H1 (cell line): Measurements from ENCODE around the gene P4HA1. TPM values are rescaled to one million over a fixed set of nuclear protein-coding genes. Genes with fewer than 3 reads are reported as not detected.

Source experiments
- CTCF ChIA-PET: fragments of 300-600 bp; sonication (Branson Sonifier 250); formaldehyde crosslinking; loops from one replicate; lab custom pipeline; 2021; ENCODE audit not compliant: partially characterized antibody; lab: Charles Lee
- POLR2A ChIA-PET: fragments of 300-600 bp; sonication (Branson Sonifier 250); formaldehyde crosslinking; loops from one replicate; lab custom pipeline; 2021; ENCODE audit warnings: inconsistent platforms; ENCODE audit not compliant: partially characterized antibody; lab: Charles Lee
- DNase-seq, 2 experiments: peaks; one replicate each; pipeline versions ENCODE4 v3.0.0 to v3.0.0-alpha.2; 2010 to 2022; ENCODE audit warnings: low spot score in 2 of 2, low read depth in 1 of 2, mixed read lengths in 1 of 2
- FAIRE-seq: peaks from 2 replicates; lab custom pipeline; 2011; peaks lifted over from hg19 to GRCh38; lab: Jason Lieb, UNC
- H2AFZ ChIP-seq: 2 replicates; pipeline ENCODE4 v1.8.1; 2012; ENCODE audit warnings: low read length, inconsistent platforms
- H2AK5ac ChIP-seq: 2 replicates; pipeline ENCODE4 v1.6.1; 2013; ENCODE audit warnings: low read depth, low read length
- H2BK120ac ChIP-seq: replicated peaks from 2 replicates; pipeline ENCODE3; 2013; ENCODE audit warnings: low read depth, low read length, inconsistent platforms
- H2BK12ac ChIP-seq: 2 replicates; pipeline ENCODE4 v1.6.1; 2013; ENCODE audit warnings: low read depth, low read length
- H2BK15ac ChIP-seq: 2 replicates; pipeline ENCODE4 v1.6.1; 2013; ENCODE audit warnings: low read length
- H2BK20ac ChIP-seq: 2 replicates; pipeline ENCODE4 v1.6.1; 2013; ENCODE audit warnings: low read length
- H2BK5ac ChIP-seq: 2 replicates; pipeline ENCODE4 v1.6.1; 2013; ENCODE audit warnings: low read depth, low read length
- H3K14ac ChIP-seq: 2 replicates; pipeline ENCODE4 v1.6.1; 2013; ENCODE audit warnings: inconsistent platforms; ENCODE audit not compliant: insufficient read length
- H3K18ac ChIP-seq: 2 replicates; pipeline ENCODE4 v1.6.1; 2013; ENCODE audit warnings: low read length; ENCODE audit errors: extremely low read depth
- H3K23ac ChIP-seq: 2 replicates; pipeline ENCODE4 v1.6.1; 2013; ENCODE audit warnings: inconsistent platforms; ENCODE audit not compliant: insufficient read length
- H3K23me2 ChIP-seq: 2 replicates; pipeline ENCODE4 v1.6.1; 2013; ENCODE audit warnings: low read depth, low read length
- H3K27ac ChIP-seq: 2 replicates; pipeline ENCODE4 v1.6.1; 2011; ENCODE audit warnings: low read depth, low read length, inconsistent platforms
- H3K27me3 ChIP-seq, 4 experiments: replicated peaks in 1 of 4; 1 replicate in 1 of 4; 2 replicates in 3 of 4; pipeline versions ENCODE4 v1.6.1 to v1.8.1; 2011 to 2013; ENCODE audit warnings: low read length in 3 of 4, mild to moderate bottlenecking in 3 of 4, inconsistent platforms in 2 of 4, mixed read lengths in 2 of 4, moderate library complexity in 1 of 4; ENCODE audit not compliant: control insufficient read depth in 3 of 4, insufficient read depth in 3 of 4; ENCODE audit errors: extremely low read depth in 1 of 4
- H3K36me3 ChIP-seq, 4 experiments: 2 replicates each; pipeline versions ENCODE4 v1.6.1 to v1.8.1; 2011 to 2013; ENCODE audit warnings: mild to moderate bottlenecking in 4 of 4, low read length in 3 of 4, moderate library complexity in 2 of 4, control low read depth in 1 of 4, inconsistent platforms in 1 of 4; ENCODE audit not compliant: insufficient read depth in 4 of 4, control insufficient read depth in 2 of 4
- H3K4ac ChIP-seq: replicated peaks from 2 replicates; pipeline ENCODE3; 2013; ENCODE audit warnings: low read length, low read depth, mixed read lengths, inconsistent platforms; ENCODE audit not compliant: insufficient read length
- H3K4me1 ChIP-seq, 4 experiments: replicated peaks in 1 of 4; 1 replicate in 1 of 4; 2 replicates in 3 of 4; pipeline versions ENCODE4 v1.6.1 to v1.8.1; 2011 to 2013; ENCODE audit warnings: low read length in 3 of 4, inconsistent platforms in 2 of 4, mixed read lengths in 1 of 4; ENCODE audit not compliant: insufficient read depth in 4 of 4, control insufficient read depth in 3 of 4
- H3K4me2 ChIP-seq, 2 experiments: 2 replicates each; pipeline versions ENCODE4 v1.6.1 to v1.8.1; 2011 to 2013; ENCODE audit warnings: low read depth in 2 of 2, low read length in 2 of 2, control low read depth in 1 of 2, inconsistent platforms in 1 of 2, mild to moderate bottlenecking in 1 of 2; ENCODE audit not compliant: insufficient read depth in 1 of 2
- H3K4me3 ChIP-seq, 4 experiments: fragments of 200-600, 300-600 bp in 1 of 4; sonication (generic), shearing (Covaris generic), sonication (Bioruptor Twin) in 1 of 4; 2 replicates each; pipeline versions ENCODE4 v1.5.1 to v1.8.1; 2011 to 2016; ENCODE audit warnings: low read length in 4 of 4, low read depth in 3 of 4, control low read depth in 2 of 4, inconsistent platforms in 2 of 4, mild to moderate bottlenecking in 2 of 4, mixed read lengths in 1 of 4, moderate library complexity in 1 of 4; ENCODE audit not compliant: insufficient read depth in 2 of 4; ENCODE audit errors: extremely low read depth in 1 of 4
- H3K56ac ChIP-seq: replicated peaks from 2 replicates; pipeline ENCODE3; 2013; ENCODE audit warnings: low read depth, mild to moderate bottlenecking, mixed read lengths, low read length, inconsistent platforms; ENCODE audit not compliant: insufficient read length
- H3K79me1 ChIP-seq: 2 replicates; pipeline ENCODE4 v1.6.1; 2013; ENCODE audit warnings: low read depth, low read length, control low read depth
- H3K79me2 ChIP-seq, 2 experiments: 2 replicates each; pipeline versions ENCODE4 v1.6.1 to v1.8.1; 2012 to 2013; ENCODE audit warnings: low read length in 2 of 2, mild to moderate bottlenecking in 2 of 2, inconsistent platforms in 1 of 2; ENCODE audit not compliant: insufficient read depth in 2 of 2, control insufficient read depth in 1 of 2
- H3K9ac ChIP-seq, 4 experiments: replicated peaks in 1 of 4; 1 replicate in 1 of 4; 2 replicates in 3 of 4; pipeline versions ENCODE4 v1.6.1 to v1.8.1; 2011 to 2013; ENCODE audit warnings: low read depth in 3 of 4, low read length in 3 of 4, control low read depth in 2 of 4, mild to moderate bottlenecking in 2 of 4, moderate library complexity in 2 of 4, inconsistent platforms in 1 of 4; ENCODE audit errors: extremely low read depth in 1 of 4
- H3K9me3 ChIP-seq, 2 experiments: 2 replicates each; pipeline versions ENCODE4 v1.6.1 to v1.8.1; 2012 to 2013; ENCODE audit warnings: mild to moderate bottlenecking in 2 of 2, moderate library complexity in 2 of 2, control low read depth in 1 of 2, inconsistent platforms in 1 of 2, low read depth in 1 of 2, low read length in 1 of 2, mixed read lengths in 1 of 2; ENCODE audit not compliant: insufficient read depth in 2 of 2
- H4K20me1 ChIP-seq, 2 experiments: replicated peaks in 1 of 2; 2 replicates each; pipeline versions ENCODE3 to v1.8.1; 2011 to 2013; ENCODE audit warnings: inconsistent platforms in 2 of 2, low read length in 2 of 2, mild to moderate bottlenecking in 1 of 2; ENCODE audit not compliant: insufficient read depth in 2 of 2, control insufficient read depth in 1 of 2
- H4K5ac ChIP-seq: 2 replicates; pipeline ENCODE4 v1.6.1; 2013; ENCODE audit warnings: low read length, low read depth, mixed read lengths, inconsistent platforms; ENCODE audit not compliant: insufficient read length
- H4K8ac ChIP-seq: 2 replicates; pipeline ENCODE4 v1.8.0; 2013; ENCODE audit warnings: mild to moderate bottlenecking, moderate library complexity, low read length, inconsistent platforms; ENCODE audit not compliant: insufficient read depth; ENCODE audit errors: extremely low read depth
- H4K91ac ChIP-seq: replicated peaks from 2 replicates; pipeline ENCODE3; 2013; ENCODE audit warnings: low read length, mixed read lengths, inconsistent platforms; ENCODE audit not compliant: insufficient read length
- CEBPB ChIP-seq: IDR thresholded peaks from 2 replicates; pipeline ENCODE4 v1.6.1; 2012; ENCODE audit warnings: low read depth, low read length
- MAFK ChIP-seq: IDR thresholded peaks from 2 replicates; pipeline ENCODE4 v1.6.1; 2012; ENCODE audit warnings: low read depth, mild to moderate bottlenecking, improper control_type of control experiment, low read length
- NRF1 ChIP-seq: IDR thresholded peaks from 2 replicates; pipeline ENCODE4 v1.6.1; 2011; ENCODE audit warnings: mild to moderate bottlenecking, low read depth, low read length, improper control_type of control experiment
- SAP30 ChIP-seq: fragments of 300-600 bp; sonication (generic); IDR thresholded peaks from 2 replicates; pipeline ENCODE4 v1.7.1; 2012; ENCODE audit warnings: low read length, moderate library complexity, mild to moderate bottlenecking, inconsistent platforms; ENCODE audit not compliant: insufficient read depth, insufficient replicate concordance
- SIX5 ChIP-seq: IDR thresholded peaks from 2 replicates; pipeline ENCODE4 v1.6.1; 2011; ENCODE audit warnings: mild to moderate bottlenecking, low read depth, low read length
- SP2 ChIP-seq: IDR thresholded peaks from 2 replicates; pipeline ENCODE4 v1.6.1; 2012; ENCODE audit warnings: mild to moderate bottlenecking, low read length, inconsistent platforms
- SP4 ChIP-seq: IDR thresholded peaks from 2 replicates; pipeline ENCODE4 v1.6.1; 2012; ENCODE audit warnings: low read length, inconsistent platforms
- YY1 ChIP-seq: IDR thresholded peaks from 2 replicates; pipeline ENCODE4 v1.6.1; 2011; ENCODE audit warnings: low read depth, mild to moderate bottlenecking, low read length
- WGBS, 2 experiments: shearing (Covaris generic) in 1 of 2; methylation state at CpG; one replicate each; pipeline versions ENCODE4 v1.1.6 to v1.1.7; 2013 to 2015; ENCODE audit warnings: low lambda C conversion rate in 2 of 2, mixed read lengths in 2 of 2, inconsistent platforms in 1 of 2, low coverage in 1 of 2, missing lambda C conversion rate in 1 of 2; ENCODE audit not compliant: insufficient replicate concordance in 2 of 2, insufficient coverage in 1 of 2, insufficient read length in 1 of 2; ENCODE audit errors: extremely low coverage in 1 of 2, missing lambda C conversion rate in 1 of 2; 5-methylcytosine and 5-hydroxymethylcytosine counted together
- polyA plus RNA-seq, 7 experiments: library from polyadenylated mRNA; depleted of rRNA in 3 of 7; stranded (reverse) in 5 of 7; unstranded in 2 of 7; fragments of >200 nt in 5 of 7; fragments of 200-250 nt in 2 of 7; gene quantifications; 1 replicate in 5 of 7; 2 replicates in 1 of 7; 4 replicates in 1 of 7; pipeline versions ENCODE4 v1.2.1 to v1.2.3, GENCODE V29; 2011 to 2013; ENCODE audit warnings: missing spikeins in 2 of 7, mixed read lengths in 2 of 7
- total RNA-seq: library from RNA; stranded (reverse); fragmentation: NEBNext Ultra II Directional; extraction: Animal tissue kit (Norgen Biotek cat#: 25700); gene quantifications from 2 replicates; pipeline ENCODE4 v1.2.1, GENCODE V29; 2021

P4HA1 gene
- total and polyA plus RNA-seq, 2 of the 8 experiments (the other 6 are each of a cell fraction or from before 2014, with no cell fraction given) = 12.0 to 25.7 TPM

- H3K4ac ChIP-seq = no peak overlapping the region
- no peak overlapping the region for H3K56ac ChIP-seq
- H3K4me2 ChIP-seq = peak overlapping the region; percentile 3 to 39; a peak in 1 of 4 replicates
- DNase-seq (no peak), FAIRE-seq (peak; percentile 45)
- no peaks in the 10 kb centered on the region for H4K20me1 ChIP-seq
- H3K9me3 ChIP-seq = no peaks in the 10 kb centered on the region
- H3K27me3 ChIP-seq = no peaks in the 10 kb centered on the region
- H3K79me2 ChIP-seq = no peaks in the 10 kb centered on the region
- no peak overlapping the region for H2BK5ac ChIP-seq
- ChIA-PET POLR2A (interaction anchor here (1.5 kb wide), 1 partner anchor 17 kb away, joined by 3 read pairs; no protein-coding TSS in a partner anchor), CTCF (interaction anchor here (0.9 kb wide), 1 partner anchor 43 kb away, joined by 3 read pairs; no protein-coding TSS in a partner anchor)
- H3K4me3 ChIP-seq = peak overlapping the region in 1 of 4 experiments; percentile 1; a peak in 1 of 8 replicates
- no peak overlapping the region for H3K9ac ChIP-seq
- no peak overlapping the region for H3K18ac ChIP-seq
- H3K23me2 ChIP-seq = no peaks in the 10 kb centered on the region
- no peak overlapping the region for H2BK20ac ChIP-seq
- H4K5ac ChIP-seq = no peak overlapping the region
- 49% methylated on average over 5 of the region's 5 CpGs; no CpG with 5 or more reads in 1 of the 2 experiments for WGBS, 2 experiments
- H4K8ac ChIP-seq = no peak overlapping the region
- no peak overlapping the region for H3K23ac ChIP-seq
- H3K4me1 ChIP-seq = 0 out of 7 replicates have a peak, but pooled peaks cover 0 to 3% (median under 1%) of the 10 kb centered on the region in 4 experiments
- no peak overlapping the region for H2AK5ac ChIP-seq
- no peaks in the 10 kb centered on the region for H3K79me1 ChIP-seq
- H4K91ac ChIP-seq = no peak overlapping the region
- H2BK120ac ChIP-seq = no peak overlapping the region
- no peak overlapping the region for H2BK12ac ChIP-seq
- no peak overlapping the region for H2AFZ ChIP-seq
- H2BK15ac ChIP-seq = no peak overlapping the region
- TF ChIP-seq CEBPB = no peak
- TF ChIP-seq YY1 = no peak
- TF ChIP-seq SAP30 = no peak
- TF ChIP-seq SP4 = no peak
- TF ChIP-seq MAFK = no peak
- no peak for TF ChIP-seq SP2
- TF ChIP-seq SIX5 = no peak
- TF ChIP-seq NRF1 = no peak
- TF ChIP-seq, all 59 proteins: peak for 0
- no peak overlapping the region for H3K14ac ChIP-seq
- H3K27ac ChIP-seq = no peak overlapping the region; the same call in 1 of the 2 replicates
- no peaks in the 10 kb centered on the region for H3K36me3 ChIP-seq
These were observed 21.5 kb upstream of the P4HA1 start for GRCh38 chr10:73117976-73118743.
